GM13976 (cell line): ENCODE results near the gene LRRC2.
"Not testable (repeated sequence)": the region's sequence is repeated elsewhere in the genome, so short reads cannot be mapped to it uniquely, and the experiment has no call there.

Experiments used
- DNase-seq: peaks from one replicate; pipeline ENCODE4 v3.0.0; 2012; ENCODE audit warnings: low spot score
- CTCF ChIP-seq: IDR thresholded peaks from 2 replicates; pipeline ENCODE4 v1.5.1; 2012; ENCODE audit warnings: borderline replicate concordance, mild to moderate bottlenecking; ENCODE audit not compliant: insufficient read depth; ENCODE audit errors: extremely low read depth, missing control alignments, control extremely low read depth
- in situ Hi-C: fragments of 300-500 bp; cut with MboI; formaldehyde crosslinking; loops from one replicate; pipeline ENCODE4 v1.12.0; 2022; ENCODE audit warnings: low sequenced_read_pairs, mixed read lengths, inconsistent platforms; ENCODE audit not compliant: unreplicated experiment

LRRC2 gene

GRCh38 chr3:46523556-46523955 lies 42.5 kb downstream of the LRRC2 start:
- no peak for TF ChIP-seq CTCF
- no peak for DNase-seq
- in situ Hi-C loops, result no loop called here

GRCh38 chr3:46522201-46522600 lies 43.9 kb downstream of the LRRC2 start:
- in situ Hi-C loops, DNase-seq: not testable (repeated sequence)

- DNase-seq, result no peak
- TF ChIP-seq CTCF, result no peak
- in situ Hi-C loops, result no loop called here
Measured at GRCh38 chr3:46521096-46521495, 45.0 kb downstream of the LRRC2 start.

- no peak for TF ChIP-seq CTCF
- in situ Hi-C loops, result no loop called here
- no peak for DNase-seq
Measured at GRCh38 chr3:46520531-46520930, 45.6 kb downstream of the LRRC2 start.

- DNase-seq, result no peak
- in situ Hi-C loops, result no loop called here
- no peak for TF ChIP-seq CTCF
Measured at GRCh38 chr3:46519952-46520351, 46.1 kb downstream of the LRRC2 start.

GRCh38 chr3:46517784-46518181 lies 48.3 kb downstream of the LRRC2 start:
- TF ChIP-seq CTCF, result no peak
- DNase-seq, result no peak

GRCh38 chr3:46517016-46517783 lies 48.9 kb downstream of the LRRC2 start:
- in situ Hi-C loops, result no loop called here
- DNase-seq, result no peak
- TF ChIP-seq CTCF, result no peak

More at GRCh38 chr3:46517784-46518181, 48.3 kb downstream of the LRRC2 start:
- in situ Hi-C loops, result no loop called here
